ENCODE results near the gene CPPED1.
A peak's percentile ranks its signal among the peaks of the same experiment; 100 is the strongest.

The CPPED1 gene

GRCh38 chr16:12678983-12679382, 124.7 kb downstream of the CPPED1 start:
- ATAC-seq: no peak

GRCh38 chr16:12677502-12677901, 126.2 kb downstream of the CPPED1 start:
- ATAC-seq: no peak

- no peak for ATAC-seq
These were observed 127.8 kb downstream of the CPPED1 start for GRCh38 chr16:12675852-12676251.

GRCh38 chr16:12675046-12675445, 128.6 kb downstream of the CPPED1 start:
- no peak for ATAC-seq

- no peak for ATAC-seq
These were observed 129.2 kb downstream of the CPPED1 start for GRCh38 chr16:12674524-12674923.

GRCh38 chr16:12674071-12674470, 129.6 kb downstream of the CPPED1 start:
- no peak for ATAC-seq

GRCh38 chr16:12673466-12673865, 130.2 kb downstream of the CPPED1 start:
- ATAC-seq: no peak

- no peak for ATAC-seq
These were observed 130.7 kb downstream of the CPPED1 start for GRCh38 chr16:12672986-12673385.

- no peak for ATAC-seq
These were observed 133.8 kb downstream of the CPPED1 start for GRCh38 chr16:12669908-12670307.

- ATAC-seq: no peak
These were observed 135.8 kb downstream of the CPPED1 start for GRCh38 chr16:12667909-12668308.

GRCh38 chr16:12664164-12664733, 139.4 kb downstream of the CPPED1 start:
- no peak for ATAC-seq

- no peak for ATAC-seq
These were observed 142.0 kb downstream of the CPPED1 start for GRCh38 chr16:12661656-12662172.

- no peak for ATAC-seq
These were observed 143.8 kb downstream of the CPPED1 start for GRCh38 chr16:12659871-12660270.

GRCh38 chr16:12658506-12658905, 145.2 kb downstream of the CPPED1 start:
- ATAC-seq: no peak

- no peak for ATAC-seq
These were observed 148.2 kb downstream of the CPPED1 start for GRCh38 chr16:12655537-12655936.

GRCh38 chr16:12653820-12654392, 149.8 kb downstream of the CPPED1 start:
- no peak for ATAC-seq

- ATAC-seq: no peak
These were observed 150.8 kb downstream of the CPPED1 start for GRCh38 chr16:12652924-12653323.

- no peak for ATAC-seq
These were observed 151.7 kb downstream of the CPPED1 start for GRCh38 chr16:12651765-12652512.

GRCh38 chr16:12649356-12649755, 154.3 kb downstream of the CPPED1 start:
- no peak for ATAC-seq

- ATAC-seq: peak; percentile 67 to 70
These were observed 157.0 kb downstream of the CPPED1 start for GRCh38 chr16:12646490-12647274.

GRCh38 chr16:12646098-12646489, 157.6 kb downstream of the CPPED1 start:
- no peak for ATAC-seq

- ATAC-seq: no peak
These were observed 160.6 kb downstream of the CPPED1 start for GRCh38 chr16:12643034-12643455.

- ATAC-seq: no peak
These were observed 164.6 kb downstream of the CPPED1 start for GRCh38 chr16:12639044-12639443.

Data from activated CD4-positive, CD25-positive, alpha-beta regulatory T cell treated with anti-CD3 and anti-CD28 coated beads, Interleukin-2, amount 50 U/mL, for 24 hours (primary cell).